ENCODE results near the gene PLEKHM3.

- TF ChIP-seq EZH2phosphoT487 (conservative IDR thresholded peaks at IDR 0.05; ENCODE audit: low read length), result no peak
- no peak for TF ChIP-seq CTCF (IDR thresholded peaks at IDR 0.05; ENCODE audit: insufficient read depth, low read length, poor library complexity, severe bottlenecking)
Measured at GRCh38 chr2:207897541-207898353, 127.6 kb downstream of the PLEKHM3 start.
